PC-9 (cell line): ENCODE results near the gene DDX42. TPM values are rescaled to one million over a fixed set of nuclear protein-coding genes. Genes with fewer than 3 reads are reported as not detected.

Source experiments
- BruUV-seq: library from RNA; stranded (reverse); fragments of 400-500 nt; replicated peaks from 2 replicates; lab custom pipeline; 2021; lab: Mats Ljungman, UMichigan
- CTCF ChIA-PET: fragments of 300-600 bp; sonication (Branson Sonifier 250); formaldehyde crosslinking; loops from one replicate; lab custom pipeline; 2022; ENCODE audit warnings: antibody characterized with exemption; lab: Charles Lee
- POLR2A ChIA-PET: fragments of 300-600 bp; sonication (Branson Sonifier 250); formaldehyde crosslinking; loops from one replicate; lab custom pipeline; 2022; ENCODE audit warnings: antibody characterized with exemption; ENCODE audit not compliant: unreplicated experiment; lab: Charles Lee
- DNase-seq, 2 experiments: peaks; one replicate each; pipeline versions ENCODE4 v3.0.0 to v3.0.0-alpha.2; 2015 to 2022; ENCODE audit warnings: mixed read lengths in 1 of 2
- H2AFZ ChIP-seq: fragments of 200-600 bp; sonication (generic); 2 replicates; pipeline ENCODE4 v1.8.1; 2017; ENCODE audit warnings: antibody characterized with exemption
- H3F3A ChIP-seq: fragments of 200-600 bp; sonication (generic); 2 replicates; pipeline ENCODE4 v1.8.1; 2017; ENCODE audit warnings: antibody characterized with exemption, mild to moderate bottlenecking, low read depth; ENCODE audit not compliant: insufficient read depth
- H3K27ac ChIP-seq: fragments of 200-600 bp; sonication (generic); 2 replicates; pipeline ENCODE4 v1.6.1; 2016; ENCODE audit warnings: mixed run types
- H3K27me3 ChIP-seq: fragments of 200-600 bp; sonication (generic); 2 replicates; pipeline ENCODE4 v1.6.1; 2016; ENCODE audit warnings: low read depth, mixed run types; ENCODE audit not compliant: insufficient read depth
- H3K36me3 ChIP-seq: fragments of 200-600 bp; sonication (generic); 2 replicates; pipeline ENCODE4 v1.6.1; 2016; ENCODE audit warnings: low read depth, mixed run types
- H3K4me1 ChIP-seq: fragments of 200-600 bp; sonication (generic); replicated peaks from 2 replicates; pipeline ENCODE4 v1.6.1; 2016; ENCODE audit warnings: mixed run types; ENCODE audit not compliant: insufficient read depth
- H3K4me2 ChIP-seq: fragments of 200-600 bp; sonication (generic); 2 replicates; pipeline ENCODE4 v1.6.1; 2017; ENCODE audit warnings: mixed run types
- H3K4me3 ChIP-seq: fragments of 200-600 bp; sonication (generic); 2 replicates; pipeline ENCODE4 v1.6.1; 2016; ENCODE audit warnings: mixed run types
- H3K79me2 ChIP-seq: fragments of 200-600 bp; sonication (generic); 2 replicates; pipeline ENCODE4 v1.6.1; 2017; ENCODE audit warnings: low read depth, mixed run types
- H3K9me2 ChIP-seq: fragments of 200-600 bp; sonication (generic); 2 replicates; pipeline ENCODE4 v1.8.1; 2017; ENCODE audit warnings: mild to moderate bottlenecking; ENCODE audit not compliant: insufficient read depth
- H3K9me3 ChIP-seq: fragments of 200-600 bp; sonication (generic); 2 replicates; pipeline ENCODE4 v1.8.1; 2016; ENCODE audit warnings: low read depth; ENCODE audit not compliant: insufficient read depth
- H4K20me1 ChIP-seq: fragments of 200-600 bp; sonication (generic); 2 replicates; pipeline ENCODE4 v1.8.1; 2017; ENCODE audit not compliant: insufficient read depth
- CTCF ChIP-seq: fragments of 200-600 bp; sonication (generic); conservative IDR thresholded peaks from 2 replicates; pipeline ENCODE4 v1.6.1; 2017; ENCODE audit warnings: mixed run types, antibody characterized with exemption, mild to moderate bottlenecking, moderate library complexity
- EZH2 ChIP-seq: fragments of 200-600 bp; sonication (generic); IDR thresholded peaks from 2 replicates; pipeline ENCODE4 v1.8.0; 2017; ENCODE audit warnings: antibody characterized with exemption, low read depth
- intact Hi-C: fragments of 100-400 bp; cut with micrococcal nuclease; formaldehyde crosslinking; loops from one replicate; pipeline ENCODE4 v1.10.0; 2022; ENCODE audit not compliant: unreplicated experiment
- total RNA-seq: library from RNA; stranded (reverse); gene quantifications from 2 replicates; pipeline ENCODE4 v1.2.3, GENCODE V29; 2021

Gene DDX42
- total RNA-seq, 1 experiment from 2014 or later: 107 TPM

GRCh38 chr17:63774969-63775265 is 947 bp downstream of the DDX42 start:
- no peak for DNase-seq
- Histone ChIP-seq H3K27ac (peak overlapping the region; percentile 96), H3F3A (peaks cover 37% of the 10 kb centered on the region), H3K4me3 (peak overlapping the region; percentile 80), H3K36me3 (peaks cover 28% of the 10 kb centered on the region), H3K4me1 (peaks cover 60% of the 10 kb centered on the region), H3K9me3 (no peaks in the 10 kb centered on the region), H3K27me3 (no peaks in the 10 kb centered on the region), H2AFZ (no peak overlapping the region), H3K9me2 (no peaks in the 10 kb centered on the region), H3K4me2 (peak overlapping the region; percentile 90), H4K20me1 (peaks cover 45% of the 10 kb centered on the region), H3K79me2 (peaks cover 92% of the 10 kb centered on the region)
- TF ChIP-seq EZH2: no peak
- TF ChIP-seq CTCF: no peak
- ChIA-PET POLR2A (interaction anchor here (0.6 kb wide), 1 partner anchor 66 kb away, joined by 3 read pairs; no protein-coding TSS in a partner anchor), CTCF (interaction anchor here (0.6 kb wide), 1 partner anchor 998 kb away, joined by 6 read pairs; no protein-coding TSS in a partner anchor)
- TSS peak; percentile 32 for BruUV-seq
- intact Hi-C loops: loop anchor here (2.0 kb wide), 2 partner anchors 52 to 68 kb away; partner anchors contain the start of genes FTSJ3, PSMC5 and SMARCD2

- peaks cover 37% of the 10 kb centered on the region for H3F3A ChIP-seq
- H3K9me2 ChIP-seq: no peaks in the 10 kb centered on the region
- H3K4me2 ChIP-seq: peak overlapping the region; percentile 90
- H3K27me3 ChIP-seq: no peaks in the 10 kb centered on the region
- H3K4me3 ChIP-seq: peak overlapping the region; percentile 80
- no TSS peak for BruUV-seq
- DNase-seq: no peak
- no peaks in the 10 kb centered on the region for H3K9me3 ChIP-seq
- peaks cover 92% of the 10 kb centered on the region for H3K79me2 ChIP-seq
- POLR2A ChIA-PET: interaction anchor here (0.6 kb wide), 2 partner anchors 9 to 65 kb away, joined by 3 to 11 read pairs; no protein-coding TSS in a partner anchor
- peaks cover 60% of the 10 kb centered on the region for H3K4me1 ChIP-seq
- TF ChIP-seq EZH2 (no peak), CTCF (no peak)
- peak overlapping the region; percentile 96; the same call in 1 of the 2 replicates for H3K27ac ChIP-seq
- peaks cover 50% of the 10 kb centered on the region for H4K20me1 ChIP-seq
- intact Hi-C loops: loop anchor here (2.0 kb wide), 2 partner anchors 51 to 67 kb away; partner anchors contain the start of genes FTSJ3, PSMC5 and SMARCD2
- H3K36me3 ChIP-seq: peaks cover 28% of the 10 kb centered on the region
- CTCF ChIA-PET: interaction anchor here (0.6 kb wide), 1 partner anchor 298 kb away, joined by 3 read pairs; no protein-coding TSS in a partner anchor
- no peak overlapping the region for H2AFZ ChIP-seq
These were observed 1.4 kb downstream of the DDX42 start for GRCh38 chr17:63775420-63775819.

- intact Hi-C loops: no loop called here
- Histone ChIP-seq H4K20me1 (peaks cover 87% of the 10 kb centered on the region), H2AFZ (no peak overlapping the region), H3K36me3 (peaks cover 35% of the 10 kb centered on the region), H3K4me2 (peak overlapping the region; percentile 59), H3K4me1 (peaks cover 79% of the 10 kb centered on the region), H3K27ac (peak overlapping the region; percentile 61), H3F3A (peaks cover 58% of the 10 kb centered on the region), H3K9me2 (no peaks in the 10 kb centered on the region), H3K9me3 (no peaks in the 10 kb centered on the region), H3K79me2 (peaks cover 100% of the 10 kb centered on the region), H3K27me3 (no peaks in the 10 kb centered on the region), H3K4me3 (peak overlapping the region; percentile 9; the same call in 1 of the 2 replicates)
- TF ChIP-seq CTCF (no peak), EZH2 (no peak)
- ChIA-PET CTCF (no interaction called here), POLR2A (interaction anchor here (0.7 kb wide), 1 partner anchor 145 kb away, joined by 4 read pairs; no protein-coding TSS in a partner anchor)
- no TSS peak for BruUV-seq
- DNase-seq: peak; percentile 49 to 86
These were observed 6.5 kb downstream of the DDX42 start for GRCh38 chr17:63780507-63780906.
